Testis (tissue), 2 donors: ENCODE measurements around the gene INPP5A.

Experiments
- POLR2A ChIP-seq: fragments of 450-650 bp; IDR thresholded peaks from one replicate; pipeline ENCODE4 v1.6.1; 2017; ENCODE audit warnings: antibody characterized with exemption, mild to moderate bottlenecking, moderate library complexity
- TF ChIP-seq, protein P1 (sequence below), 3 experiments: fragments of 450-650 bp in 2 of 3; fragments of 200-600 bp in 1 of 3; sonication (generic) in 1 of 3; IDR thresholded peaks; one replicate each; pipeline ENCODE4 v1.5.1; 2016 to 2019; ENCODE audit warnings: antibody characterized with exemption in 3 of 3, mild to moderate bottlenecking in 2 of 3, moderate library complexity in 1 of 3

GRCh38 chr10:132749371-132749795, 211.8 kb downstream of the INPP5A start:
- TF ChIP-seq, protein P1, sequence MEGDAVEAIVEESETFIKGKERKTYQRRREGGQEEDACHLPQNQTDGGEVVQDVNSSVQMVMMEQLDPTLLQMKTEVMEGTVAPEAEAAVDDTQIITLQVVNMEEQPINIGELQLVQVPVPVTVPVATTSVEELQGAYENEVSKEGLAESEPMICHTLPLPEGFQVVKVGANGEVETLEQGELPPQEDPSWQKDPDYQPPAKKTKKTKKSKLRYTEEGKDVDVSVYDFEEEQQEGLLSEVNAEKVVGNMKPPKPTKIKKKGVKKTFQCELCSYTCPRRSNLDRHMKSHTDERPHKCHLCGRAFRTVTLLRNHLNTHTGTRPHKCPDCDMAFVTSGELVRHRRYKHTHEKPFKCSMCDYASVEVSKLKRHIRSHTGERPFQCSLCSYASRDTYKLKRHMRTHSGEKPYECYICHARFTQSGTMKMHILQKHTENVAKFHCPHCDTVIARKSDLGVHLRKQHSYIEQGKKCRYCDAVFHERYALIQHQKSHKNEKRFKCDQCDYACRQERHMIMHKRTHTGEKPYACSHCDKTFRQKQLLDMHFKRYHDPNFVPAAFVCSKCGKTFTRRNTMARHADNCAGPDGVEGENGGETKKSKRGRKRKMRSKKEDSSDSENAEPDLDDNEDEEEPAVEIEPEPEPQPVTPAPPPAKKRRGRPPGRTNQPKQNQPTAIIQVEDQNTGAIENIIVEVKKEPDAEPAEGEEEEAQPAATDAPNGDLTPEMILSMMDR (IDR thresholded peaks at IDR 0.05) = no peak
- TF ChIP-seq POLR2A = no peak
